GM13977 (cell line): ENCODE measurements around the gene CNTNAP2.

ENCODE experiments used
- DNase-seq: peaks from one replicate; pipeline ENCODE4 v3.0.0; 2012; ENCODE audit warnings: low spot score
- in situ Hi-C: fragments of 300-500 bp; cut with MboI; formaldehyde crosslinking; loops from one replicate; pipeline ENCODE4 v1.12.0; 2022; ENCODE audit warnings: low sequenced_read_pairs, low pct_unique_long_range_greater_than_20kb, mixed read lengths, inconsistent platforms; ENCODE audit not compliant: unreplicated experiment
- TF ChIP-seq, protein P1 (sequence below): IDR thresholded peaks from 2 replicates; pipeline ENCODE4 v1.5.1; 2012; ENCODE audit warnings: mild to moderate bottlenecking, control low read depth; ENCODE audit not compliant: insufficient read depth; ENCODE audit errors: extremely low read depth, missing control alignments

CNTNAP2 gene

DNA sequence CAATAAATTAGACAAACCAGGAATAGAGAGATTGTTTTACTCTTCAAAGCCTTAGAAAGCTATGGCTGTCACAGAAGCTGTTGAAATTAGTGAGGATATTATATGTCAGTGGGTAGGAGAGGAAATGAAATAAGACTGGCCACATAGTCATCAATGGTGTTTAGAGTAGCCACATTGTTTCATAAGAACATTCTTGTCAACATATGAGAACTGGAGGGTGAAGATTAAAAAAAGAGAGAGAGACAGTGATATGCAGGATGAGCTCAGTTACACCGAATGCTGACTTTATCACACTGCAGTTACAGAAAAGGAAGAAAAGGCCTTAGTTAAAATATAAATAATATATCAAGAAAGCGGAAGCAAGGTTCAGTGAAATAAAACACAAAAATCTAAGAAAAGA, 412.0 kb downstream of the CNTNAP2 start:
- TF ChIP-seq, protein P1, sequence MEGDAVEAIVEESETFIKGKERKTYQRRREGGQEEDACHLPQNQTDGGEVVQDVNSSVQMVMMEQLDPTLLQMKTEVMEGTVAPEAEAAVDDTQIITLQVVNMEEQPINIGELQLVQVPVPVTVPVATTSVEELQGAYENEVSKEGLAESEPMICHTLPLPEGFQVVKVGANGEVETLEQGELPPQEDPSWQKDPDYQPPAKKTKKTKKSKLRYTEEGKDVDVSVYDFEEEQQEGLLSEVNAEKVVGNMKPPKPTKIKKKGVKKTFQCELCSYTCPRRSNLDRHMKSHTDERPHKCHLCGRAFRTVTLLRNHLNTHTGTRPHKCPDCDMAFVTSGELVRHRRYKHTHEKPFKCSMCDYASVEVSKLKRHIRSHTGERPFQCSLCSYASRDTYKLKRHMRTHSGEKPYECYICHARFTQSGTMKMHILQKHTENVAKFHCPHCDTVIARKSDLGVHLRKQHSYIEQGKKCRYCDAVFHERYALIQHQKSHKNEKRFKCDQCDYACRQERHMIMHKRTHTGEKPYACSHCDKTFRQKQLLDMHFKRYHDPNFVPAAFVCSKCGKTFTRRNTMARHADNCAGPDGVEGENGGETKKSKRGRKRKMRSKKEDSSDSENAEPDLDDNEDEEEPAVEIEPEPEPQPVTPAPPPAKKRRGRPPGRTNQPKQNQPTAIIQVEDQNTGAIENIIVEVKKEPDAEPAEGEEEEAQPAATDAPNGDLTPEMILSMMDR, result no peak
- no peak for DNase-seq
- in situ Hi-C loops, result no loop called here

DNA sequence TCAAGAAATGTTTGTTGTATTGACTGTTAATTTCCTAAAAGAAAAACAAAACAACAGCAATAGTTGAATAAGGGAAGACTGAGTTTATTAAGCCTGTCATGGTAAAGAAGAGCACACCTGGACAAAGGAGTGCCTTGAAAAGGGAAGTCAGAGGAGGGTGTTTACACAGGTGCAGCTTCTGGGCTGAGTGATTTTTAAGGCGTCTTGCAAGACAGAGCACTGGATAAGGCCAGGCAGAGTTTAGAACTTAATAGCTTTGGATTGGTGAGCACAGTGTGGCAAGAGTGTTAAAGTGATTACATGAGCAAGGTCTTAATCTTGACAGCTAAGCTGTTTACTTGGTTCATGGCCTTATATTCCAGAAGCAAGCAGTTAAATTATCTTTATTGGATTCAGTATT, 423.2 kb downstream of the CNTNAP2 start:
- no peak for DNase-seq
- TF ChIP-seq, protein P1, result no peak
- in situ Hi-C loops, result no loop called here

DNA sequence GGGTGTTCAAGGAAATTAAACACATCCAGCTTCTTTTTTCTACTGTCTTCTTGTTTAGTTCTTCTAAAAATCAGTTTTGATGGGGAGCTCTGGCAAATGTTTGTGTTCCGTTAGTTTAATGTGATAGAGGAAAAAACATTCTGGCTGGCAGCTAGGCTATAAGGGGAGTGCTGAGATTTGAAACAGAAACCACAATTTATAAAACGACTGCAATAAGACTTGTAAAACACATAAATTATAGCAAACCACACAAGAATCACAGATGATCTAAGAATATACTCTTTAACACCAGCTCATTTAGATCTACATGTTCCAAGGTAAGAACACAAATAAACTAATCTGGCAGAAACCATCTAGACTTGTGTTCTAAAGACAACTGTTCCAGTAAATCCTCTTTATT, 425.5 kb downstream of the CNTNAP2 start:
- TF ChIP-seq, protein P1, result no peak
- DNase-seq, result no peak
- in situ Hi-C loops, result no loop called here

DNA sequence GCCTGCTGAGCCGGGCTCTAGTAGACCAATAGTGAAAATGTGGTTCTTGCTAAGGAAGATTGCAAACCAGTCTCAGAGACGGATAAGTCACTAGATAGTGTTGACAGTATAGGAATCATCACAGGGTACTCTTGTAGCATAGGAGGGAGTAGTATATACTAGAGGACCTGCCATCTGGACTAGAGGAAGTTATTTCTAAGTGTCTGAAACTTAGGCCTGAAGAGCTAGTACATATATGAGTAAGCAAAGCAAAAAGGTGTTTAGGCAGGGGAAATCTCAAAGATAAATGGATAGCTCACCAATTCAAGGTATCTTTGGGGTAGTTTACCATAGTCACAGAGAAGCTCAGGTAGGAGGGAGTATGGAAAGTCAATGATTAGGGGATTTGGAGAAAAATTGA, 428.1 kb downstream of the CNTNAP2 start:
- TF ChIP-seq, protein P1, result no peak
- DNase-seq, result no peak
- in situ Hi-C loops, result no loop called here

DNA sequence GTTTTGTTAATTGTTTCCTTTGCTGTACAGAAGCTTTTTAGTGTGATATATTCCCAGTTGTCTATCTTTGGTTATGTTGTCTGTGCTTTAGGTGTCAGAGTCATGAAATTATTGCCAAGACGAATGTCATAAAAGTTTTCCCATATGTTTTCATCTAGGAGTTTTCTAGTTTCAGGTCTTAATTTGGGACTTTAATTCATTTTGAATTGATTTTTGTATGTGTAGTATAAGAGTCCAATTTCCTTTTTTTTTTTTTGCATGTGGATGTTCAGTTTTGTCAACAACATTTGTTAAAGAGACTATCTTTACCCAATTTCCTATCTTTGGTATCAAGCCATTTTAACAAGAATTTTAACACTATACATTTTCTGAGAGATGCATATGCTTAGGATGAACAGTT, 432.2 kb downstream of the CNTNAP2 start:
- TF ChIP-seq, protein P1, result no peak
- in situ Hi-C loops, result no loop called here
- DNase-seq, result no peak

DNA sequence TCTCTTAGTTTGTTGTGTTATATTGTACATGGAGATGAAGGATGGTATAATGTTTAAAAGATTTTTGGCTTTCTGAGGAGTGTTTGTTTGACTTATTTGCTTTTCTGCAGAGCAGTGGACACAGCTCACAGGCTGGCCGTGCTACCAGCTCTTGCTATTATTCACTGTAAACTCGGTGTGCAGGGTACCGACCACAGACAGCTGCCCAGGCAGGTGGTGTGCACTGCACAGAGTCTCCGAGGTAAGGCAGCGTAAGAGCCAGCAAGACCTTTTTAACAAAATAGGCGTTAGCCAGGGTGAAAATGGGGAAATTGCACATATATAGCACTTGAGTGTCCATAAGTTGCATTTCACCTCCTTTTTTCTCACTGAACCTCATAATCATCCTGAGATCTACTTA, 438.0 kb downstream of the CNTNAP2 start:
- in situ Hi-C loops, result no loop called here
- TF ChIP-seq, protein P1, result no peak
- no peak for DNase-seq

DNA sequence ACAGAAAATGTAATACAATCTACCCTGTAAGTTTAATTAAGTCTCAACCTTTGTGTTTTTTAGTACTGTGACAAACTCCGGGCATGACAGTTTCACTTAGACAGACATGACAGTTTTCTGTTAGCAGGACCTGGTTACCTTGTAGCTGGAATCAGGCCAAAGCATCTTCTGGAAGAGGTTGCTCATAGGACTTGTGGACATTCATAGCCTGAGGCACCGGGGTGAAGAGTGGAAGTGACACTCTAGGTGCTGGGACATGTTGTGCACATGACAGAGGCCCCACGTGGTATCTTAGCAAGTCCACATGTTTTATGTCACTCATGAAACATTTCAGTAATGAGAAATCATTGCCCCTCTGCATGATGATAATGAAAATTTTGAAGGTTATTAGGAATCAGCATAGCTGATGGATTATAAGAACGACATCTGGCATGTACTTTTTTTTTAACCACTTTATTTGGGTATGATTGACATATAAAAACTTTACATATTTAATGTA, 441.4 kb downstream of the CNTNAP2 start:
- in situ Hi-C loops, result no loop called here
- DNase-seq, result no peak
- TF ChIP-seq, protein P1, result no peak
